NCI-H524 (cell line): Measurements from ENCODE around the gene INPP5F.

Experiments used
- DNase-seq, 2 experiments: peaks; one replicate each; lab custom pipeline; 2025; lab: John Stamatoyannopoulos, UW

The INPP5F gene

DNA sequence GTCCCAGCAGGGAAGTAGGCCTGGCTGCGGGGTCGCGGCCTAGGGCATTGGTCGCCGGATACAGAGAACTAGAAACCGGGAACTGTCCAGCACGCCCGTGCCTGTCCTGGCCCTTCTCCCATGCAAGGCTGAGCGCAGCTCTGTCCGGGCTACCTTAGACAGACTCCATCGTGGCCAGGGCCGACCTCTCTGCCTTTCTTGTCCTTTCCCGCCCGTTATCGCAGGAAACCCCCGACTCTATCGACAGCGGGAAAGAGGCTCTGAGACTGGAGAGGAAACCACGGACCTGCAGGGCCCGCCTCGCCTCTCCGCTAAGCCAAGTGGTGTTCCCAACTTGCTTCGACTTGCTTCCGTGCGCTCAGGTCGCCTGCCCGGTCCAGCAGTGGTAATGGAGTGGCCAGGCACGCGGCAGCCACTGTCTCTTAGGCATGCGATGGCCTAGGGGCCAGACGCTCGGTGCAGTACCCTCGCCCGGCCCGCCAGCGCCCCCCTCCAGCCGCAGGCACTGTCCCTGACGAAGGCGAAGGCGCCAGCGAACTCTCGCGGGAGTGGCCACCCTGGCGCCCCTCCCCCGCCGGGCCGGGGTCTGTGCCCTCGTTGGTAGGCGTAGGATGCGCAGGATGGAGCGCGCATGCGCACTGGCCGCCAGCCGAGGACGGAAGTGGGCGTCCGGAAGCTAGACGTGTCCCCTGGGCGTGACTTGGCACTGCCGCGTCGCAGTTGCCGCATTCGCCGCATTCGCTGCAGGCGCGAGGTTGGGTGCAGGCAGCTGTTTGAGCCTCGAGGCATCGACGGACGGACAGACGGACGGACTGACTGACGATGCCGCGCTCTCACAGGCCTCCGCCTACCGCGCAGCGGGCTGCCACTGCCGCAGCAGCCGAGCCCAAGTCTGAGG lies 92.4 kb downstream of the INPP5F start:
- DNase-seq, result no peak

DNA sequence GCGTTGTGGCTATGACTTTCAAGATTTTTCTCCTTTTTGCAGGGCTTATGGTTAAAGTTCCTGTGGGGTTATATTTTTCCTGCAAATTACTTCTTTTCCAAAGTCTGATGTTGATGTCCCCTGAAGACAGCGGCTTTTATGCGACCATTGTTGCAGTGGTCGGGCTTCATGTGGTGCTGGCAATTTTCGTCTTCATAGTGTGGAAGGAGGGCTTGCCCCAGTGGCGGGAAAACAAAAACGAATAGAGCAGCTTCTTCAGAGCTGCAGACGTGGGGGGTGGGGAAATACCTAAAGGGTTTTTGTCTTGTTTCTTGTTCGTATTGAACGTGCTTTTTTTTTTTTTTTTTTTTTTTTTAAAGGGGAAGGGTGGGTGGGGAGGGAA lies 93.0 kb downstream of the INPP5F start:
- DNase-seq, result no peak

DNA sequence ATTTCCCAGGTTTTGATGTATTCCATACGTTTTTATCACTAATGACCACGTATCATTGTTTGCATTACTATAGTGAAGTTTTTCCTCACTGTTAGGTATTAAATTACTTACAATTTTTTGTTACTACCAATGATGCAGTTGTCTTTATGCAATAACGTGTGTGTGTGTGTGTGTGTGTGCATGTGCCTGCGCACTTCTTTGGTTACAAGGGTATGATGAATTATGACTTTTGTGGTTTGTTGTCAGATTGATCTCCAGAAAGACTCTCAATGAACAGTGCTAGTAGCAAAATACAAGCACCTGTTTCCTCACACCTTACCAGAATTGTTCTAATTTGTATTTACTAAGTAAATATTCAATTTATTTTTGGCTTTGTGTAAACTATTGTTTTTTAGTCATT lies 95.3 kb downstream of the INPP5F start:
- DNase-seq, result no peak

DNA sequence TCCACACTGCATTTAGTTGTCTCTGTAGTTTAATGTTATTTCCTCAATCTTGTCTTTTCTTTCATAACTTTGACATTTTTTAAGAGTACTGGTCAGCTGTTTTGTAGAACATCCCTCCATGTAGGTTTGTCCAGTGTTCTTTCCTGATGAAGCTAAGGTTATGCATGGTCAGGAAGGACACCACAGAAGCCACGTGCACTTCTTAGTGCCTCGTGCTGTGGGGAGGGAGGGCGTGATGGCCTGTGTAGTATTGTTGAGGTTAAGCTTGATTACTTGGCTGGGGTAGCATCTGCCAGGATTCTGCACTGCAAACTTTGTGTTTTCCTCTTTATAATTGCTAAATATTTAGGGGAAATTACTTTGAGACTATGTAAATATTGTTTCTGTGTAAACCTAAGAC lies 98.4 kb downstream of the INPP5F start:
- DNase-seq, result no peak

DNA sequence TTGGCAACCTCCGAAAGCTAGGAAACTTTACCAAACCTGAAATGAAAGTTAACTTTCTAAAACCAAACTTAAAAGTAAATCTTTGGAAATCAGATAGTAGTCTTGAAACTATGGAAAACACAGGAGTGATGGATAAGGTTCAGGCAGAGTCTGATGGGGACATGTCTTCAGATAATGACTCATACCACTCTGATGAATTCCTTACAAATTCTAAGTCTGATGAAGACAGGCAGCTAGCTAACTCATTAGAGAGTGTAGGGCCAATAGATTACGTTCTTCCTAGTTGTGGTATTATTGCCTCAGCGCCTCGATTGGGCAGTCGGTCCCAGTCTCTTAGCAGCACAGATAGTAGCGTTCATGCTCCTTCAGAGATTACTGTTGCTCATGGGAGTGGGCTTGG lies 100.9 kb downstream of the INPP5F start:
- DNase-seq, result no peak

DNA sequence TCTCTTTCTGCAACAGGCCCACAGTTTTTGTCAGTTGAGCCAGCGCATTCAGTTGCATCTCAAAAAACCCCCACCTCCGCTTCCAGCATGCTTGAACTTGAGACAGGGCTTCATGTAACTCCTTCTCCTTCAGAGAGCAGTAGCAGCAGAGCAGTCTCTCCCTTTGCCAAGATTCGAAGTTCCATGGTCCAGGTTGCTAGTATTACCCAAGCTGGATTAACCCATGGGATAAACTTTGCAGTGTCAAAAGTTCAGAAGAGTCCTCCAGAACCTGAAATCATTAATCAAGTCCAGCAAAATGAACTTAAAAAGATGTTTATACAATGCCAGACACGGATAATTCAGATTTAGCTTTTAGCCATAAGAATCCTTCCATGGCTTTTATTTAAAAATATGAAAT lies 101.6 kb downstream of the INPP5F start:
- DNase-seq, result no peak

DNA sequence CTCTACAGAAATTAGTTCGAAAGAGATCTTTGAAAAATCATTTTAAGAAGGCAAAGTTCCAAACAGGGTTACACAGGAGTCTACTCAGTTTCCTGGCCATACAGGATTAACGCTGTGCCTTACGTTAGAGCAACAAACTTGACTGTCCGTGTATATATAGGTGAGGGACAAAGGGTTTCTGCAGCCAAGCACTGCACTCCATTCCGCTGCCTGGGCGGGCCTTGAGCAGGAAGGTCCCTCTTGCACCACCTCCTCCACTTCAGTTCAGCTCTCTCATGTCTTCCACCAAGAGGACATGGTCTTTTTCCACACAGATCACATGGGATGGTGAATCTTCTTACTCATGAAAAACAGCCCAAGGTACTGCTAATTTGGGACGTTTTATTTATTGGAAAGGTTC lies 103.6 kb downstream of the INPP5F start:
- no peak for DNase-seq

DNA sequence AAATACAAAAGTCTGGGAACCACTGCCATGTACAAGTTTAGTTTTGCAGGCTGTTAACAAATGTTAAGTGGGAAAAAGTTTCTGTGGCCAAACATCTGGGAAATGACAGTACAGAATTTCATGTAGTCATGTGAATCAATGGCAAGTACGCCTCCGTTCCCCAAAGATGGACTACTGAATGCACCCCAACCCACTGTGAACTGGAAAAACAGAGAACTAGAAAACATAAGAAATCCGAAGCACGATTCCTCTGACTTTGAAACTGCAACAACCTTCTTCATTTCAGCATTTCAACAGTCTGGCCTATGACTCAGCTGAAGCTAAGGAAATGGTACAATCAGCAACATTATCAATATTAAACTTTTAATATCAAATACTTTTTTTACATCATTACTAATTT lies 105.0 kb downstream of the INPP5F start:
- DNase-seq, result no peak

DNA sequence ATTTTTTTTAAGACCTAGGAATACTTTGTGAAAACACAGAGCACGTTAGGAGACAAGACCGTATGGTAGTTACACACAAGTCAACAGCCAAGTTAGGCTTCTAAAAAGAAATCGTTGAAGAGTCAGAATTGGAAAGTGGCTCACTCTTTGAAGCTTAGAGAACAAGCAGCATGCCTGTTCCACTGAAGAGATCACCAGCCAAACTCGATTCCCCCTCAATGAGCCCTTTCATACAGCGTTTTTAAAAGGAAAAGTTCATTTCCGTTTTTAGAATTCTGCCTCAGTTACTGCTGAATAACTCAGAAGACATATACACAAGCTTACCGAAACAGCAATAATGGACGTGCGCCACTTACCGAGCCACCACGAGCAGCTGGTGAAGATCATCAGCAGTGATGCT lies 105.8 kb downstream of the INPP5F start:
- DNase-seq, result no peak

DNA sequence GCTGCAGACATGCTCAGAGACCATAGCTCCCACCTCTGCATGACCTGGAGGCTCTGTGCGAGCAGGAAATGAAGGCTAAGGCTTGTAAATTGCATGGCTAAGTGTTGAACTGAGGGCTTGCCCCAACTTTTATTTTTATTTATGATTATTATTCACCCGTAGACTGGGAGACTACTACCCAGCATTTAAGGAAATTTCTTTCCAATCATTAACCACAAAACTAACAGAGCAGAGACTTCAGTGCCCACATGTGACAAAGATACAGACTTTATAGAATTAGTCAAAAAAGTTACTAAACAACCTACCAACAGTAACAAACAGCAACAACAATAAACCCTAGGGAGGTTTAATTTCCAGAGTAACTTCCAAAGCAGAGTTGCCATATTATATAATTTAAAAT lies 107.1 kb downstream of the INPP5F start:
- no peak for DNase-seq

DNA sequence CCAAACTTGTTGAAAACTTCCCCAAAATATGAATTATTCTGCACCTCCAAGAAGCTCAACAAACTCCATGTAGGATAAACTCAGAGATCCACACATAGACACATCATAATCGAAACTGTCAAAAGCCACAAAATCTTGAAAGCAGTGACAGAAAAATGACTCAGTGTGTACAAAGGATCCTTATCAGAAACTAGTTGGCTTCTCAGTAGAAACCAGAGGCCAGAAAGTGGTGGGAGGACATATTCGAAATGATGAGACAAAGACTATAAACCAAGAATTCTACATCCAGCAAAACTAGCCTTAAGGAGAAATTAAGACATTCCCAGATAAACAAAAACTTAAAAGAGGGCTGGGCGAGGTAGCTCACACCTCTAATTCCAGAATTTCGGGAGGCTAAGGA lies 108.3 kb downstream of the INPP5F start:
- DNase-seq, result no peak

DNA sequence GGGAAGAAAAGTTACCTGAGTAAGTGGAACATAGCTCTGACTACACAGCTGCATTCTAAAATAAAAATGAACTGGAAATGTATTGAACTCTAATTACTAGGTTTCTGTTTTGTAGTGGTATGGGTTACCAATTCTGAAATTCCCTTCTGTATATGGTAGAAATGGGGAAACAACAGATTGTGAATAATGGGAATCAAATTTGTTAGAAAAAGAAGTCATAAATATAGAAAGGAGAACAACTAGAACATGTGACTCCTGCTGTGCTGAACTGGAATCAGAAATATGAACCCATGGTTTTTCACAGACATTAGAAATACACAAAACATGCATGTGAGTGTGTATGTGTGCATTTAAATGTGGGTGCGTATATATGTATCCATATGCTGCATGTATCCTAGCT lies 119.8 kb downstream of the INPP5F start:
- DNase-seq, result no peak

DNA sequence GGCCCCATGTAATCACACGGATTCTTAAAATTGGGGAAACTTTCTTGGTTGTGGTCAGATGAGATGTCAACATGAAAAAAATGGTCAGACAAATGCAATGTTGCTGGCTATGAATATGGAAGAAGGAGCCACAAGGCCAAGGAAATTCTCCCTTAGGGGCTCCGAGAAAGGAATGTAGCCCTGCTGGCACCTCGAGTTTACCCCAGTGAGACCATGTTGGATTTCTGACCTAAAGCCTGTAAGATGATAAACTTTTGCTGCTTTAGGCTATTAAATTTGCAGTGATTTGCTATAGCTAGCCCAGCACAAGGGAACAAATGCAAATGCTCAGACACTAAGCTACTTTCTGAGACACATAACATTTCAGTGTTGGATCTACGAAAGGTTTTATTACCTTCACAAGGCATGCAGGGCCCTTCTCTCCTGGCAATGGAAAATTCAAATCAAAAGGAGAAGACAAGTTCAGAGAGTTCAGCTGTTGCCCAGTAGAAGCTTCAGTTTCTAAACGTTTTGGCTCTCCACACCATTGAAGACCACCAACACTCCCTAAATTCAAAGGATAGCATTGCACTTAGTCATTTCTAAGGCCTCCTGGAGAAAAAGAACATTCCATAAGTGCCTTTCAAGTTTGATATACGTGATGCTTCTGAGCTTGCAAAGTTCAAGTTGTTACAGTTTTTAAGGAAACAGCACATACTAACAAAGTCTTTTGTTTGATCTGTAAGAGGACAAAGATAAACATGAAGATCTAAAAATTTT lies 123.4 kb downstream of the INPP5F start:
- DNase-seq, result no peak

DNA sequence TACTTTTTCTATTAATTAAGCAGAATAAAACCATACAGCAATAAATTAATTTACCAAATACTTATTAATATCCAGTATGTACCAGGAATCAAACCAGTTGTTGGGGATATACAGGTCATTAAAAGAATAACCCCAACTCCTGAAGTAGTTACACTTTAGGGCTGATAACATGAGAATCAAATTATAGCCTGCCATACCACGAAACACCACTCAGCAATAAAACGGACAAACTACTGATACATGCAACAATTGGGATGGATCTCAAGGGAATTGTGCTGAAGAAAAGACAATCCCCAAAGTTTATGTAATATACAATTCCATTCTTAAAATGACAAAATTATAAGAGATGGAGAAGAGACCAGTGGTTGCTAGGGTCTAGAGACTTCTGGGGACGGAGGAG lies 124.1 kb downstream of the INPP5F start:
- no peak for DNase-seq

DNA sequence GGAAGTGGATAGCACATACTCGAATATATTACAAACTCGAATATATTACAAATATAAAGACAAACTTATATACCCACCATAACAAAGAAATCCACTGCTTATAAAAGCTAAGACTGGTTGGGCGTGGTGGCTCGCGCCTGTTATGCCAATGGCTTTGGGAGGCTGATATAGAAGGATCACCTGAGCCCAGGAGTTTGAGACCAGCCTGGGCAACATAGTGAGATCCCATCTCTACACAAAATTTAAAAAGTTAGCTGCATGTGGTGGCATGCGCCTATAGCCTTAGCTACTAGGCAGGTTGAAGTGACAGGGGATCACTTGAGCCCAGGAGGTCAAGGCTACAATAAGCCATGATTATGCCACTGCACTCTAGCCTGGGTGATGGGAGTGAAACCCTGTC lies 126.4 kb downstream of the INPP5F start:
- no peak for DNase-seq

DNA sequence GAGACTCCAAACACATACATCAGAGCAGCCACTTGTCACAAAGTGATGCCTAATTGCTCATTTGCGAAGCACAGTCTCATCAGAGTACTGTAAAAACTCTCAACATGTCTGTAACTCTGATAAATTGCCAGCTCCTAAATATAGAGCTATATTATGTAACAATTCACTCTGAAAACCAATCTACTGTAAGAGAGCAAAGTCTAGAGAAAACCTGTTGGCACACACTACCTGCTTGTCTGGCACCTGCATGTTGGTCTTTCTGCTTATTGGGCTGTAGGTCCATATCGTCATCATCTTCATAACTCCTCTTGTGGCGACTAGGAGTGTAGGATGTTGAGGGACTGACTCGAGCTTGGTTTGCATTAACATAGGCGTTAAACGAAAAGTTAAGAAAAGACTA lies 127.0 kb downstream of the INPP5F start:
- no peak for DNase-seq

DNA sequence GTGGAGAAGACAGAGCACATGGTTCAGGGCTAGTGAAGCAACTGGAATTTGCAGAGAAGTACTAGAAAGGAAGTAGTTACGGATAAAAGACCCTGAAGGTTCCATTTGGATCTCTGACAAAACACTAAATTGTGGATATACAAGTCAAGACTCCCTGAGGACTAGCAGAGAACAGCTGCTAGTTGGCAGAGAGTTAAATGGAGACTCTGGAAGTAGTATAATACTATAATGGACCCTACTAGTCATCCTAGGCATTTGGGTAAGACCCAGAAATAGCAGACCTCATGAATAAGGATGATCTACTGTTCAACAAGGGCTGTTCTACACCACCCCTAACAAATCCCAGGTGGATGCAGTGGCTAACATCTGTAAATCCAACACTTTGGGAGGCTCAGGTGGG lies 127.7 kb downstream of the INPP5F start:
- no peak for DNase-seq

DNA sequence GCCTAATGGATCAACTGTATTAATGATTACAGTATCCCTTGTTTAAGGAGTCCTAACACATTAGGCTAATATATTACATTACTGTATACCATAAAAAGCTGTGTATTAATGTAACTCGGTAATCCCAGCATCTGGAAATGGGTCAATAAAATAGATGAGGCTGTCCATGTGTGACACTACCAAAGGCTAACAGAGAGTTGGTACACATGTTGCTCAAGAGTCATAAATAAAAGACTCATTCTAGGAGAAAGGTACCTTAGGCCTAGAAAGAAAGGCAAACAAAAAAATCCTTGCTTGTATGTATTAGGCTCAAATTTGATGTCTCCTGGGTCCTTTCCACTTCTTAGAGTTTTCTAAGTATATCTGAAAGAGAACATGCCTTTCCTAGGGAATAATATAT lies 132.2 kb downstream of the INPP5F start:
- no peak for DNase-seq

DNA sequence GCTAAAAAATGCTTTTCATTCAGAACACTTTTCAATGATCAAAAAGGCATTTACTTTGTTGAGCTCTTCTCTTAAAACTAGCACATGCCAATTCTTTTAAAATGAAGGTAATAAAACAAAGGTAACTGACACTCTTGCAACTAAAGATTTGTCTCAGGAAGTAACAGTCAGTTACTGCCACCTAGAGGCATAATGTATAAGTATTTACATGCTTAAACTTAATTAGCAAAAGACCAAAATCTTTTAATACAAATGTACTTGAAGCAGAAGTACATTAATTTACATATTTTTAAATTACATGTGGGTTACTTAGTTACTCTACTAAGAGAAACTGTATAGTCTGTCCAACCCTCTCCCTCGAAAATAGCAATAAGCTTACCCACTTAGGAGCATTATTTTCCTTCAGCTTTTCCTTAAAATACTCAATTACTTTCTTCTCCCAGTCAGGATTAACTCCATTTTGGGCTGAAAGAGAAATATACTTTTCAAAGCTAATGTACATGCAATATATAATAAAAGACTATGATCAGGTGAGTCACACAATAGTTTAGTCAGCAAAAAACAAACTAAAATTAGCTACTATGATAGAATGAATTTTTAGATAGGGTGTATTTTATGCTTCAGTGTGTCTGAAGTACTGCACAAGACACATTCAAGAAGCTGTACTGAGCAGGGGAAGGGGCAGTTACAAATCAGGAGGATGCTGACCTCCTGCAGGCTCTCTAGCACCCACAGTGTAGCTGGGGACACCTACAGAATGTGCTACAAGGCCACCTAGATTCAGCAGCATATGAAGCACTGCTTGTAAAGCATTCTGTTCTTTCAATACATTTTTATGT lies 133.8 kb downstream of the INPP5F start:
- peak in 1 of 2 experiments; percentile 7 for DNase-seq

DNA sequence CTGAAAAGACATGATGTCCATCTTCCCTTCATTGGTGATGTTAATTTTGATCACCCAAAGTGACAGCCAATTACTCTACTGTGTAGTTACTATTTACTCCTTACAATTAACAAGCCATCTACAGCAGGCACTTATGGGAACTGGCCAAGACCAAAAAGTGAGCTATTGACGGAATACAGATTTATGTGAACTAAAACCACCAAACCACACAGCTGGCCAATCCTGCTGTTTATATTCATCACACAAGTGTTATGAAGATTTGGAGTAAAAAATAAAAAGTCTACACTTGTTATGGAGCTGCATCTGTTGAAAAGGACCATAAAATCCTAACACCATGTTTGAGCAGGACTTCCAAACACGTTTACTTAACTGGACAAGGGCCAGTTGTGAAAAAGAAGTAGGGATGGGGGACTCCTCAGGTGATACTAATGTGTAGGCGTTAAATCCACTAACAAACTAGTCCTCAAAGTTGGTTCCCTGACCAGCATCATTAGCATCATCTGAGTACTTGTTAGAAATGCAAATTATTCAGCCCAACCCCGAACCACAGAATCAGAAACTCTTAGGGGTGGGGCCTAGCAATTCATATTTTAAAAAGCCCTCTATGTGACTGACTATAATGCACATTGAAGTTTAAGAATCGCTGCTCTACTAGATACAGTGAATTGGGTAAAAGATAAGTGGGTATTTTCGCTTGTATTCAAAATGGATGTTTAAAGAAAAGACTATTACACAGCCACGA lies 135.2 kb downstream of the INPP5F start:
- DNase-seq, result no peak

DNA sequence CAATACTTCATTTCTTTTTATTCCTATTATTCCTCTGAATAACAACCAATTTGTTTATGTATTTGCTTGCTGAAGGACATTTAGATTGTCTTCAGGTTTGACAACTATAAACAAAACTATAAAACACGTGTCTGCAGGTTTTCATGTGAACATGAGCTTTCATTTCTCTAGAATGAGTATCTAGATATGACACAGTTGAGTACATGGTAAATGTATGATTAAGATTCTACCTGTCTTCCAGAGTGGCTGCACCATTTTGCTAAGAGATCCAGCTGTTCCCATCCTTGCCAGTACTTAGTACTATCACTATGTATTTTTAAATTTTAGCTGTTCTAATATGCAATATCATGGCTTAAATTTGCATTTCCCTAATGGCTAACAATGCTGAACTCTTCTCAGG lies 136.7 kb downstream of the INPP5F start:
- no peak for DNase-seq
